CD4-positive, alpha-beta T cell treated with Interleukin-6 for 4 hours (primary cell): ENCODE measurements around the gene ELL.

Source experiments
- DNase-seq: peaks from one replicate; pipeline ENCODE4 v3.0.0-alpha.2; 2020; ENCODE audit warnings: mixed read lengths

Gene ELL

DNA sequence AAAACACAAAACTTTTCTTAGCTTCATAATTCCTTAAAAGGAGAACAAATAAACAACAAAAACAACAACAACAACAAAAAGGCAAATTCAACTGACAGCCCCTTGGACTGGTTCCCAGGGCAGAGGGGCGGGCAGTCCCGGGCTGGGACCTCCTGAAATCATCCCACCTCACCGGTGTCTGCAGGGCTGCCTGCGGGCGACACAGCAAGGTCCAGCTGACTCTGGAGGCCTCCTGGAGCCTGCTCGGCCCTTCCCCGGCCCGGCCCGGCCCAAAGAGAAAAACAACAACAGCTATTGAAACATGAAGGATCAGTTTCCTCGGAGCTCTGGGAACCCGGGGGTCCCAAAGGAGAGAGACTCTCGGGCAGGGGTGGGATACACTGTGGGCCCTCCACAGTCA lies 78.9 kb downstream of the ELL start:
- DNase-seq = no peak

DNA sequence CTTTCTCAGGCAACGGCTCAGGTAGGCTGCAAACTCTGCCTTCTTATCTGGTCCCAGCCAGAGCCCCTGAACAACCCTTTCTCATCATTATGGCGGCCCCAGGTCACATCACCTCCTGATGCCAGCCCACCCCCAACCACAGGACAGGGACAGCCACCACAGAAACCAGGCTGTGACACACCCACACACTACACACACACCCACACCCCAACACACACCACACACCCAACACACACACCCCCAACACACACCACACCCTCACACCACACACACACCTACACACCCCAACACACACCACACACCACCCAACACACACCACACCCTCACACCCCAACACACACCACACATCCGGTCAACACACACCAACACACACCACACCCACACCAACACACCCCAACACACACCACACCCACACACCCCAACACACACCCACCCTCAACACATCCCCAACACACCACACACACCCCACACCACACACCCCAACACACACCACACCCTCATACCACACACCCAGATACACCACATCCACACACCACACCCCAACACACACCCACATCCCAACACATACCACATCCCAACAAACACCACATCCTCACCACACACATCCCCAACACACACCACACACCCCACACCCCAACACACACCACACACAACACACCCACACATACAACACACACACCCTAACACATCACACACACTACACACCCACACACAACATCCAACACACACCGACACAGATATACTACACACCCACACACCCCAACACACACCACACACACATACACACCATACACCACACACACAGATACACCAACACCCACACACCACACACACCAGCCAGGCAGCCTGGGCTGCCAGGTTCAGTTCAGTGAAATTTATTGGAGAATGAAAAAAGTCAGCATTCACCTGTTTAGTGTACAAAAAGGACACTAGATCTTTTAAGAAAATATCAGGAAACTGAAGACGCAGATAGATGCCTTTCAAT lies 79.8 kb downstream of the ELL start:
- peak; percentile 27 for DNase-seq

DNA sequence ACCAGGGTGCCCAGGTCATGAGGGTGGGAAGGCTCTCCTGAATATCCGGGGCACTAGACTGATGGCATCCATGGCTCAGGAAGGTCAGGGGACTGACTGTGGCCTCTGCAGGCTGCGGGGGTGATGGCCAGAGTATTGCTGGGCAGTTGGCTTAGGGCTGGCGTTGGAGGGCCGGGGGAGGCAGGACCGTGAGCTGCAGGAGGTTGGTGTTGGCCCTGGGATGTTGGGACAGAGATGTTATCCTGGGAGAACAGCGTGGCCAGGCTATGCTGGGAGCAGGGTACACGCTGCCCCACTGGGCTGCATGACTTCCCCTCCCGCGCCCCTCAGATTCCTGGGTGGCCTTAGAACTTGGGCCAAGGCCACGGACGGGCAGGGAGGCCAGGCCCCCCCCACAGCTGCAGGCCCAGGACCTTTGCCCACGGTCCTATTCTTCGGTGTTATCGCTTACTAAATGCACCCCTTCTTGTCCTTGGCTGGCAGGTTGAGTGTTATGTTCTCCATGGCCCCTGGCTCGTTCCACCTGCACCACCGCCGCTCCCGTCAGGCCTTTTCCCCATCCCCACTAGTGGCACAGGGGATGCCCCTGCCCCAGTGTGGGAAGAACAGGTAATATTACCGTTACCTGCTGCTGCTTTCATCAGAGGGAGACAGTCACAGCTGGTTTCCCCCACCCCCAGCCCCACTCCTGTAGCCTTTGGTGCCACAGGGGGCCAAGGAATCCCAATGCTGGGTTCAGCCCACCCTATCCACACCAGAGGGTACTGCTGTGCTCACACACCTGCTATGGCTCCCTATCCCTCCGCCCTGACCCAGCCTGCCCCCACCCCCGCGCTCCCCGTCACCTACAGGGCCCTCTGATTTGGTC lies 80.7 kb downstream of the ELL start:
- DNase-seq = no peak

DNA sequence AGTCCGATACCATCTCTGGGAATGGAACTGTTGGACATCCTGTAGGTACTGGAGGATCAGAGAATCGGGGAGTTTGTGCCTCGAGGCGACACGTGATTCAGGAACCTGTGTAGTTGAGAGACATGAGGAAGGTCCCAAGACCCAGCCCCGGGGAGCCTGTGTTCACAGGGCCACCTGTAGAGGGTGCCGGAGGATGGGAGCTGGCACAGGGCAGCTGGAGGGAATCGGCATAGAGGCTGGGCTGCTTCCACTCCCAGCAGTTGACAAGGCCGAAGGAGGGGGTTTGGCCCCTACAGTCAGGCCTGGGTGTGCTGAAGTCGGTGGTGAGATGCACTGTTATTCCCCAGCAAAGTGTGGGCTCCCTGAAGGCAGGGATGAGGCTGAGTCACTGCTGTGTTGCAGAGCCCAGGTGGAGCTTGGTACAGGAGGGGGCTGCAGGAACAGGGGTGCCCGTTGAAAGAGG lies 81.4 kb downstream of the ELL start:
- peak; percentile 51 for DNase-seq

DNA sequence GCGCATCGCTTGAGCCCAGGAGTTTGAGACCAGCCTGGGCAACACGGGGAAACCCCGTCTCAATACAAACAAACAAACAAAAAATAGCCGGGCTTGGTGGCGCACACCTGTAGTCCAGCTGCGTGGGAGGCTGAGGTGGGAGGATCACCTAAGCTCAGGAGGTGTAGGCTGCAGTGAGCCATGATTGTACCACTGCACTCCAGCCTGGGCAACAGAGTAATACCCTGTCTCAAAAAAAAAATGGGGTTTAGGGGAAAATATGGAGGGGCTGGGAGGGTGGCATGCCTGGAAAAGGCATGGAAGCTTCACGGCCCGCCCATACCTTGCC lies 82.0 kb downstream of the ELL start:
- no peak for DNase-seq

DNA sequence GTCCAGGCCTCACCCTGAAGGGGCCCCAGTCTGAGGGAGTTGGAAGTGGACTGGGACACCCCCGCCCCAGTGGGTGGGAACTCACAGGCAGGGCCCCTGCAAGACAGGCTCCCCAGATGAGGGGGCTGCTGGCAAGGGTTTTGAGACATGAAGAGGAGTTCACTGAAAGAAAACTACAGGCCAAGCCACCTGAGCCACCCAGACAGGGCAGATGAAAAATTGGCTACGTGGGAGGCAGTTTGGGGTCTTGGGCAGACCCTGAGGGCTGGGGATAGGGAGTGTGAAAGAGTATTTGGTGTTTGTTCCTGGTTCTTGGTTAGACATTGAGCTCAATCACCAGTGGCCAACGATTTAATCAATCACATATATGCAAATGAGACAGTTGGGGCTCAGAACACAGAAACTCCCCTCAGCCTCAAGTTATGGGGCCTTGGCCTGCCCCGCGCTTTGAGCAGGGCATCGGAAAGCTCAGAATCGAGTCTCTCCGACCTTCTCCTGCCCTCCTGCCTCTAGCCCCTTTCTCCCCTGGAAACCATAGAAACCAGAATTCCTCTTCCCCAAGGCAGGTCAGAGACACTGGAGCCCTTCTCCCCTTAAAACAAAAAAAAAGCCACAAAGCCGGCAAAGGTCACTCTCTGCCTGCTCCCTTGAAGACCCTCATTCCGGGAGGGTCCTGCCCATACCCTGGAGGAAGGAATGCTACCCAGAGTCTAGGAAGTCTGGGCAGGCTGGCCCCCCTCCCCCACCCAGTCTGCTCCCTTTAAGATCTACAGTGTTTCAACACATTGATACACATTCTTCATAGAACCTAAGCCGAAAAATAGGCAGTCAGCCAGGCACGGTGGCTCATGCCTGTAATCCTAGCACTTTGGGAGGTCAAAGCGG lies 82.6 kb downstream of the ELL start:
- no peak for DNase-seq

DNA sequence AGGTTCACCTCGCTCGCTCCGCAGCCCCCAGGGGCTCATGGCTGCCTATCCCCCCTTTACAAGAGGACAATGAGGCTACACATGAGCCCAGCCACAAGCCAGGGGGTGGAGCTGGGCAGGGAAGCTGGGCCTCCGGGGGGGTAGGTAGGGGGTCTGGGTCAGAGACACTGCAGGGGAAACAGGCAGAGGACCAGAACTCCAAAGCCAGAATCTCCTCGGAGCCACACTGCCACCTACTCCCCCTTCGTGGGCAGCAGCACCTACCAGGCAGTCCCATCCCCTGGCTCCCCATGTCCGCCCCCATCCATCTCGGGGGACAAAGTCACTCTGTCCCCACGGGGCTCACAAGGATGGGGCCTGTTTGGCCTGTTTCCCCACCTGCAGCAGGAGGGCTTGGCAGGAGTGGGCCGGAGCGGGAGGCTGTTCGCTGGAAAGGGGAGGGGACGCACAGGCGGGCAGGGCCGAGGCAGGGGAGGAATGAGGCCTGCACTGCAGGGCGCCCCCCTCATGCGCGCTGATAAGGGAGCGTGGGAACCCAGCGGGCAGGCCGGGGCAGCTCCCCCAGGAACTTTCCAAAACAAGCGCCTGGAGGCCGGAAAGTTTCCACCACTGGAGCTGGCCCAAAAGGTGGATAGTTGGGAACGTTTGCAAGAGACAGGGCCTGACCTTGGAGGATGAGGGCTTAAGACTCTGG lies 83.4 kb downstream of the ELL start:
- DNase-seq = no peak

DNA sequence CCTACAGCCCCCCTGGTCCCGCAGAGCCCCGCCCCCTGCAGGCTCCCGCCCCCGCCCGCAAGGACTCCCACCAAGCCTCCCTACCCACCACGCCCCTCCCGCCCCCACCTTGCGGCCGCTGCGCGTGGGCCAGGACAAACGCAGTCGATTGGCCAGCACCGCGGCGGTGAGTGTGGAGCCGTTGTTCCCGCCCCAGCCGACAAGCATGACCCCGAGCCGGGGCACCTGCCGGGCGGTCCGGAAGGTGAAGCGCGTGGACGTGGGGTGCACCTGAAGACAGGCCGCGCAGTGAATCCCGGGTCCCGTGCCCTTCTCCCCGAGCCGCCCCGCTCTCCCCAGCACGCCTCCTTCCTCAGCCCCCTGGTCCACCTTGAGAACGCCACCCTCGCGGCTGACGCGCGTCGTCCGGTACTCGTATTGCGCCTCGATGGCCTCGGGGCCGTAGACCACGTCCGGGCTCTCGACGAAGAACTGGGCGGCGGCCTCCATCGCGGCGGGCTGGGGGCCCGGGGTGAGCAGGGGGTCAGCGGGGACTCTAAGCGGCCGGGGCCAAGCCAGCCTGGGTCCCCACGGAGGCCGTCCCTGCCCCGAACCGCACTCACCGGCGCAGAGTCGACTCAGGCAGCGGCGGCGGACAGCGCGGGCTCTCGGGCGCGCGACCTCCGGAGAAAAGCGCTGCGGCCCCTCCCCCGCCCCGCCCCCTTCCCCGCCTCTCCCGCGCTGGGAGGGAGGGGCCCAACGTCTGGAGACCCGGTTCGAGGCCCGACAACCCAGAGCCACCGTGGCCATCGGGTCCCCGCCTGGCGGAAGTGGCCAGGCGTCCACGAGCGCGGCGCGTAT lies 84.2 kb downstream of the ELL start, which contains the start of gene ISYNA1:
Gene ISYNA1 (minus strand): TSS at position 643 of the 840 bp plus-strand sequence. CDS start 154 bp downstream, at position 489.
- DNase-seq = peak; percentile 72

DNA sequence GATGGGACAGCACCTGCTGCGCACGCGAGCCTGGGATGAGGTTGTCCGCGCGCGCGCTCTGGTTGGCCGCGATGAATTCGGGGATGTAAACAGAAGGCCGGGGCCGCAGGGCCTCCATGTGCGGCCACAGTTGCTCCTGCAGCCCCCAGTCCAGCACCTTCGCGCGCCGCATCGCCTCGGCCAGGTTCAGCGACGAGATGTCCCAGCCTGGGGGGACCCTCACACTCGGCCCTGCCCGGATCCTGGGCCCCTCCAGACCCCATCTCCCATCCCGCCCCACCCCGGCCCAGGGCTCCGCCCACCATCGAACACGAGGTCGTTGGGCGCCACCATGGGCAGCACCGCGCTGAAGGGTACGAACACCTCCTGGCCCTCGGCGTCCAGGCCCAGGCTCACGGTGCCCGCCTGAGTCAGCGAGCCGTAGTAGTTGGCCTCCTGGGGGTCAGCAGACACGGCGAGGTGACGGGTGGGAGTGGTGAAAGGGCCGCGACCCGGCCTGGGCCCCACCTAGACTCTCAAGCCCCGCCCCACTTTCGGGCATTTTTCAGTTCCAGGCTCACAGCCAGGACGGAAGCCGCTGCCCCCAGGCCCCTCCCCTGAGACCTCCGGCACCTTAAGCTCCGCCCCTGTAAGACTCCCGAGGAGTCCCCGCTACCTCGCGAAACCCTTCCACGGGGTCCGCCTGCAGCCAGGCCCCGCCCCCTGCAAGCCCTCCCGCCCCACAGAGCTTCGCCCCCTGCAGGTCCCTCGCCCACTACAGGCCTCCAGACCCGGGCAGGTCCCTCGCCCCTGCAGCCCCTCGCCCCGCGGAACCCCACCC lies 85.0 kb downstream of the ELL start:
- DNase-seq = peak; percentile 90

DNA sequence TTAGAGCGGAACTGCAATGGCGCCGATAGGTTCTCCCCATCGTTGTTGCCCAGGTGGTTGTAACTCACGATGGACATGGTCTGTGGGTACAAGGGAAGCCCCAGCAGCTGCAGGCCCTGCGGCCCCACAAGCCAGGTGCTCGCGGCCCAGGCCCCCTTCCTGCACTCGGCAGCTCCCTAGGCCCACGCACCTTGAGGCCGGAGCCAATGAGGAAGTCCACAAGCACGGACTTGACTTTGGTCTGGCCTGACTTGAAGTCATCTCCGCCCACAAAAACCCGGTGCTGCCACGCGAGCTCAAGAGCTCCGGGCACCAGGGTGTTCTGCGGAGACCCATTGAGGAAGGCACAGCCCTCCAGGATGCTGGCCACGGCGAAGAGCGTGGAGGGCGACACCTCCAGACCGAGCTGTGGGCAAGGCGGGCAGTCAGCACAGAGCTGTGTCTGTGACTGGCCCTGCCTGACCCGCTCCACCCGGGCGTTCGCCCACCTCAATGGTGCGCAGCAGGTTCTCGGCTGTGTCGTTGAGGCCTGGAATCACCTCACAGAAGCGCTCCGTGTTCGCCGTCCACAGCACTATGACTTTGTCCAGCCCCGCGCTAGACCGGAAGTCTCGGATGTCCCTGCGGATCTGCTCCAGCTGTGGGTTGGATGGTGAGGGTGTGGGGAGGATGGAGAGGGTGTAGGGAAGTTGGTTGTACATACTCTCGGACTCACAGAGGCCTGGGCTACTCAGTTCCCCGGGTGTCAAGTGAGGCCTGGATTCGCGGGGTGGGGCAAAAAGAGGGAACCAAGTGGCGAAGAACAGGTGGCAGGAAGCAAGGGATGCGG lies 85.8 kb downstream of the ELL start:
- DNase-seq = no peak

DNA sequence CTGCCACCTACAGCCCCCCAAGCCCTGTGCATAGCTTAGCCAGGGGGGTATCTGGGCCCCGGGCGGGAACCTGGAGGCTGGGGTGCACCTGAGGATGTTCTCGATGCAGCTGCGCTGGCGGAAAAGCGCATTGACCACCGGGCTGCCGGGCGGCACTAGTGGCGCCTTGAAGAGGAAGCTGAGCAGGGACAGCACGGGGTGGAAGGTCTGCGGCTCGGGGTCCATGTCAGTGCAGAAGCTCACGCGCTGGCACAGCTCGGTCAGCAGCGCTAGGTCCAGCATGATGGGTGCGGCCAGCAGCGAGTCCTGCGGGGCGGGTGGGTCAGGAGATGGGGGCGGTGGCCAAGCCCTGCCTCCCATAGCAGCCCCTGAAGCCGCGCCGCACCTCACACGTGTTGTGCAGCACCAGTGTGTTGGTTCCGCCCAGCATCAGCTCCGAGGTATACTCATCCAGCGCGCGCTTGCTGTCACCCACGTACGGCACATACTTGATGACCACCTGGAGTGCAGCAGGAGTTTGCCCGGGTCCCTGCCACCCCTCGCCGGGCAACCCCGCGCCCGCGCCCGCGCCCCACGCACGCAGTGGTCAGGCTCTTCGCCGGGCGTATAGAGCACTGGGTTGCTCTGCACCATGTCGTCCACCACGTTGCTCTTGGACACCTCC lies 86.6 kb downstream of the ELL start:
- no peak for DNase-seq

DNA sequence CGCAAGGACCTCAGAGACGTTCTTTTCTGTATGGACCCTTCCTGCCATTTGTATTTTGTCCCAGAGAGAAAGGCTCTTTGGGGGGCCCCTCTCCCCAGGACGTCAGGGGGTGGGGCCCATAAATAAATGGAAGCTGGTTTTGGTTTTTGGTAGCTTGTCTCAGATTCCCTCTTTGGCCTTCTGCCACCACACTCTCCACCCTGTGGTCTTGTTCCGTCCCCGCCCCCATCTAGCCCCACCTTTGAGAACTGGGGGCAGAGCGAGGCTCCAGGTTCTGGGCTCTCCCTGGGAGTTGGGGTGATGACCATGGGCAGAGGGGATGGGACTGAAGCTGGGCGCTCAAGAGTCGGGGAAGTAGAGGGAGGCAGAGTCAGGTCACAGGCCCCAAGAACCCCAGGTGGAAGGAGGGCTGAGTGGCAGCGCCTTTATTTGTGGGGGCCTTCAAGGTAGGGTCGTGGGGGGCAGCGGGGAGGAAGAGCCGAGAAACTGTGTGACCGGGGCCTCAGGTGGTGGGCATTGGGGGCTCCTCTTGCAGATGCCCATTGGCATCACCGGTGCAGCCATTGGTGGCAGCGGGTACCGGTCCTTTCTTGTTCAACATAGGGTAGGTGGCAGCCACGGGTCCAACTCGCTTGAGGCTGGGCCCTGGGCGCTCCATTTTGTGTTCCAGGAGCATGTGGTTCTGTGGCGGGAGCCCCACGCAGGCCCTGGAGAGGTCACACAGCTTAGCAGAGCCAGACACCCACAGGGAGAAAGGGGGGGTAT lies 87.3 kb downstream of the ELL start:
- no peak for DNase-seq

DNA sequence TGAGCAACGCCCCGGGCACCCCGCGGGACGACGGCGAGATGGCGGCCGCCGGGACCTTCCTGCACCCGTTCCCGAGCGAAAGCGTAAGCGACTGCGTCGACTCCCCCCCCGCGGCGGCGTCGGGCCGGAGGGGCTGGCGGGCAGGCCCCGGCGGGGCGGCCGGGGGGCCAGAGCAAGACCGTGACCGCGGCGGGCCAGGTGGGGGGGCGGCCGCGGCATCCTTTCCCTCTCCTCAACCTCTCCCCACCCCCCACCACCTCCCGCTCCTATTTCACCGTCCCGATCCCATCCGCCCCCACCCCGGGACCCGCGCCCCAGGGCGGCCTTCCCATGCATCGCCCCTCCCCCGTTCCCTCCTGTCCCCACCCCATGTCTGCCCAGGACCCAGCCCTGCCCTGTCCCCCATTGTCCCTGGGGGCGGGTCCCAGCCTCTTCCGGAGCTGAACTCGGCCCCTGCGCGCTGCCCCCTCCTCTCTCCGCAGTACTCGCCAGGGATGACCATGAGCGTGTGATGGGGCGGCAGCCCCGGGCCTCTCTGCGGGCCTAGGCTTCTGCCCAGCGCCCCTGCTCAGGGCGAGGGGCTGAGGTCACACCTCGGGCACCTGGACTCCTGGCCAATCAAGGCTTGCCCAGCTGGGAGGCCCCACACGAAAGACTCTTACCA lies 88.0 kb downstream of the ELL start:
- no peak for DNase-seq

DNA sequence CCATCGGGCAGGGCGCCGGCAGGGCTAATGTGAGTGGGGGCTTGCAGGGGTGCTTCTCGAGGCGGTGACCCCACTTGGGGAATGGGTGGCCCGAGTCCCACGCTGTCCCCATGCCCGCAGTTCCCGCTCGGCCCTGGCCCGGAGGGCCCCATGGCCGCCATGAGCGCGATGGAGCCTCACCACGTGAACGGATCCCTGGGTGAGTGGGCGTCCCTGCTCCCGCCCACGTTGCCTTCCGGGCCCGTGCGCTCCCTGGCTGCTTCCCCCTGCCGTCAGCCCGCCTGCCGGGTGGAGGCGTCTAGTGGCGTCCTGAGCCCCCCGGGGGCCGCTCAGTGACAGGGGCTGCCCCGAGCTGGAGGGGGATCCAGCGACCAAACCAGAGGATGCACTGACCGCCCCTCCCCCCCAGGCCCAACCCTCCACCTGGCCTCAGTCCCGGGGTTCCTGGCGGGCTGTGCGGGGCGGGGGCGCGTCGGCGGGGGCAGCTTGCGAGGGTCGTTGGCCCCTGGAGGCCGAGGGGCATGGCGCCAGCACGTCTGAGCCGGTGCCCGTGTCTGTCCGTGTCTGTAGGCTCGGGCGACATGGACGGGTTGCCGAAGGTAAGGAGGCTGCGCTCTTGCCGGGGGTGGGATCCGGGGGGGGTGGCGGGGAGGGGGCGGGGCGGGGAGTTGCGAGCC lies 88.7 kb downstream of the ELL start:
- DNase-seq = peak; percentile 64

DNA sequence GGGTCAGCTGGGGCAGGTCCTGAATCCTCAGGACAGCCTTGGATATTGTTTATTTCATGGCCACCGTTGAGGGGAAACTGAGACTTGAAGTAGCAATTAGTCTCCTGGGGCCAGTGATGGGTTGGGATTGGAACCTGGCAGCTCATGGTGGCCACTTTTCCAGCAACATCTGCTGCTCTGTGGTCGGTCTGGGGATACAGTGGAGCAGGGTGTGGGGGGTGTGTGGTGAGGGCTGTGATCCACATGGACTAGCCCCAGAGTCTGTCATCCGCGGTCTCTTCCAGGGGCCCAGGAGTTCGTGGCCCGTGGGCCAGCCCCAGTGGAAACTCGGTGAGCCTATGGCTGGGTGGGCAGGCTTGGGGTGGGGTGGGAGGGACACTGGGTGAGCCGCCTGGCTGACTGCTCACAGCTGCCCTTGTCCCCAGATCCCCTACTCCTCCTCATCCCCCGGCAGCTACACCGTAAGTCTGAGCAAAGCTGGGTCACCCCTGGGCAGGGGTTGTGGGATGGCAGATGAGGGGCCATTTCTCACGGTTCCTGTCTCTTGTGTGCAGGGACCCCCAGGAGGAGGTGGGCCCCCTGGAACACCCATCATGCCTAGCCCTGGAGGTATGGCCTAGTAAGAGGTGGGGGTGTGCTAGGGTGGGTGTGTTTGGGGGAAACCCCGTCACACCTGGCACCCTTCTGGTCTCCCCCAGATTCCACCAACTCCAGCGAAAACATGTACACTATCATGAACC lies 89.4 kb downstream of the ELL start:
- no peak for DNase-seq
